ENCODE results near the gene INTS12. TPM values are rescaled to one million over a fixed set of nuclear protein-coding genes. Genes with fewer than 3 reads are reported as not detected.
"Not testable (repeated sequence)": the region's sequence is repeated elsewhere in the genome, so short reads cannot be mapped to it uniquely, and the experiment has no call there.

The INTS12 gene, protein sequence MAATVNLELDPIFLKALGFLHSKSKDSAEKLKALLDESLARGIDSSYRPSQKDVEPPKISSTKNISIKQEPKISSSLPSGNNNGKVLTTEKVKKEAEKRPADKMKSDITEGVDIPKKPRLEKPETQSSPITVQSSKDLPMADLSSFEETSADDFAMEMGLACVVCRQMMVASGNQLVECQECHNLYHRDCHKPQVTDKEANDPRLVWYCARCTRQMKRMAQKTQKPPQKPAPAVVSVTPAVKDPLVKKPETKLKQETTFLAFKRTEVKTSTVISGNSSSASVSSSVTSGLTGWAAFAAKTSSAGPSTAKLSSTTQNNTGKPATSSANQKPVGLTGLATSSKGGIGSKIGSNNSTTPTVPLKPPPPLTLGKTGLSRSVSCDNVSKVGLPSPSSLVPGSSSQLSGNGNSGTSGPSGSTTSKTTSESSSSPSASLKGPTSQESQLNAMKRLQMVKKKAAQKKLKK
- total RNA-seq (10 to 100 TPM; 16.7 to 20.2 TPM), total RNA-seq (14.8 to 20.7 reads per million in 2 donors)

DNA sequence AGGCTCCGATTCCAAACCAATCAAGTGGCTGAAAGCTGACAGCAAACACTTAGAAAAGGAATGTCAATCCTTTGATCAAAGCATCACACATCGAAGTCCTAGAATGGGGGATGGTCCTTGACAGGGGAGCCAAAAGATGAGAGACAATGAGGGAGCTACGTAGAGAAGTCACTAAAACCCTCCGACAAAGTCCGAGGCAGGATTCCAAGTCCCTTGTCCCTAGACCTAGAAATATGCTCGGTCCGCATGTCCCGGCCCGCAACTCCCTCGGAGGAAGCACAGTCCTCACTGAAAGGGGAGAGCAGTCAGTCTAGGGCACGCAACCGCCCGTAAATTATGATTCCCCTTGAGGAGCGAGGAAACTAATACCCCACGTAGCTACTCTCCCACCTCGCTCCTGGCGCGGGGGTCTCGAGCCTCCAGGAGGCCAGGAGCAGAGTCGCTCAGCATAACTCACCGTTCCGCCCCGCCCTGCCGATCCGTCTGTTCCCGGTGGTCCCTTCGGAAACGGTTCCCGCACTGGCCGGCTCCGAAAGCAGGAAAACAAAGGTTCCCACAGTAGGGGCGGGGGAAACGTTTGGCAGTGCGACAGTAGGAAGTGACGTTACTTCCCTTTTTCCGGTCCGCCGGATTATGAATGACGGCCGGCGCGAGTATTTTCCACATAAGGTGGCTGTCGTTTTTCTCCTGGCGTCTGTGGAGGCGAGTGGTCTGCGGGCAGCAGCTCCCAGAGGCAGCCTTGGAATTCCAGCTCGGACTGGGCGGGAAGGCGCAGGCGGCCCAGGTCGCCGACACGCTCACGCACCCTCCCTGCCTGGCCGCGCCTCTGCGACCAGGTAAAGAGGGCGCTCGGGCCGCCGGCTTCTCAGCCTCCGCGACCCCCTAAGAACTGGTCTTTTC lies at the start of gene INTS12, which contains the start of gene GSTCD:
TSS of gene INTS12 (minus strand) at position 509 of the 900 bp plus-strand sequence. CDS start 8,684 bp downstream, outside the sequence.
TSS of gene GSTCD (plus strand) at position 604 of the 900 bp plus-strand sequence. CDS start 8,830 bp downstream, outside the sequence.
- peak within 1 kb of the TSS; percentile 96 for H3K27ac Mint-ChIP-seq
- H3K4me3 Mint-ChIP-seq: peak within 1 kb of the TSS; percentile 99

DNA sequence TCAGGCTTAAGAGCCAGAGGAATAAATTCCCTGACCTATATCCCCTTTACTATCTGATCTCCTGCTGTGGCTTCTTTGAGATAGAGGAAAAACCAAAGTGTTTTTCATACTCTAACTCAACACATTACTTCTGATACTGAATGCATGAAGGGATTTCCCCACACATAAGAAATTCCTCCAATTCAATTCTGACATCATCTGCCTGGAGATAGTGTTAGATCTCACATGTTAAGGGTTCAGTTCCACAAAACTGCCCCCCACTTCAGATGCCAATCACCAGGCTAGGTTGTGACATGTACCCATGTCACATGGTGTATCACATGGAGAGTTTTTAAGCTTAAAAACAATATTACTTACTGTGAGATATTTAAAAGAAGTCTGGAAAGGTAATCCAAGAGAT lies 46.9 kb upstream of the INTS12 start:
- no peaks in the 10 kb centered on the region for H3K4me1 Mint-ChIP-seq
- H3K27me3 Mint-ChIP-seq: no peaks in the 10 kb centered on the region
- DNase-seq (no peak), ATAC-seq (no peak)
- peaks cover 2% of the 10 kb centered on the region for H3K36me3 Mint-ChIP-seq (ENCODE audit: low read depth)
- no peak overlapping the region for H3K27ac Mint-ChIP-seq
- no peak overlapping the region for H3K4me3 Mint-ChIP-seq
- no peaks in the 10 kb centered on the region for H3K9me3 ChIP-seq (ENCODE audit: control insufficient read depth, low read length, poor library complexity, severe bottlenecking)

More for the DNA sequence above, at the start of gene INTS12, which contains the start of gene GSTCD:
- Mint-ChIP-seq H3K4me1 (peaks cover 28% of the 10 kb centered on the region), H3K36me3 (ENCODE audit: low read depth) (peaks cover 3% of the 10 kb centered on the region), H3K27me3 (no peaks in the 10 kb centered on the region)
- ATAC-seq: peak; percentile 96
- peak; percentile 66 to 82 (median 77) for DNase-seq
- no peaks in the 10 kb centered on the region for H3K9me3 ChIP-seq (ENCODE audit: control insufficient read depth, low read length, poor library complexity, severe bottlenecking)

DNA sequence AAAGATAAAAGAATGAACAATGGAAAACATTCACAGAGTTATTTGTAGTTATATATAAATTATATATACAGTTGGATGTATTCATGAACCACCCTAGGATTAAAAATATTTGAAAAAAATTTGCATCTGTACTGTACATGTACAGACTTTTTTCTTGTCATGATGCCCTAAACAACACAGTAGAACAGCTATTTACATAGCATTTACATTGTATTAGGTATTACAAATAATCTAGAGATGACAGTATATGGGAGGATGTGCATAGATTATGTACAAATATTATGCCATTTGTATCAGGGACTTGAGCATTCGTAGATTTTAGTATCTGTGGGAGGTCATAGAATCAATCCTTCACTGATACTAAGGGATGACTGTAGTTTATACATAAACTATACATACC lies 44.9 kb upstream of the INTS12 start:
- Mint-ChIP-seq H3K27ac (no peak overlapping the region), H3K27me3 (no peaks in the 10 kb centered on the region), H3K4me3 (no peak overlapping the region), H3K36me3 (ENCODE audit: low read depth) (peaks cover 2% of the 10 kb centered on the region), H3K4me1 (no peaks in the 10 kb centered on the region)
- H3K9me3 ChIP-seq (ENCODE audit: control insufficient read depth, low read length, poor library complexity, severe bottlenecking): no peaks in the 10 kb centered on the region
- DNase-seq (no peak), ATAC-seq (no peak)

GRCh38 chr4:105751718-105752299 lies 43.3 kb upstream of the INTS12 start:
- no peaks in the 10 kb centered on the region for H3K4me1 Mint-ChIP-seq
- no peaks in the 10 kb centered on the region for H3K9me3 ChIP-seq (ENCODE audit: control insufficient read depth, low read length, poor library complexity, severe bottlenecking)
- H3K27ac Mint-ChIP-seq: no peak overlapping the region
- H3K27me3 Mint-ChIP-seq: no peaks in the 10 kb centered on the region
- no peak overlapping the region for H3K4me3 Mint-ChIP-seq
- H3K36me3 Mint-ChIP-seq (ENCODE audit: low read depth): peaks cover 2% of the 10 kb centered on the region
- ATAC-seq (no peak), DNase-seq (no peak)

GRCh38 chr4:105748222-105748621 lies 39.7 kb upstream of the INTS12 start:
- Mint-ChIP-seq H3K4me1 (no peaks in the 10 kb centered on the region), H3K27ac (no peak overlapping the region), H3K36me3 (ENCODE audit: low read depth) (no peaks in the 10 kb centered on the region), H3K27me3 (no peaks in the 10 kb centered on the region), H3K4me3 (no peak overlapping the region)
- DNase-seq (no peak), ATAC-seq (no peak)
- no peaks in the 10 kb centered on the region for H3K9me3 ChIP-seq (ENCODE audit: control insufficient read depth, low read length, poor library complexity, severe bottlenecking)

- Mint-ChIP-seq H3K27me3 (no peaks in the 10 kb centered on the region), H3K4me1 (no peaks in the 10 kb centered on the region), H3K27ac (no peak overlapping the region), H3K4me3 (no peak overlapping the region), H3K36me3 (ENCODE audit: low read depth) (no peaks in the 10 kb centered on the region)
- ATAC-seq (no peak), DNase-seq (no peak)
- H3K9me3 ChIP-seq (ENCODE audit: control insufficient read depth, low read length, poor library complexity, severe bottlenecking): no peaks in the 10 kb centered on the region
Measured at GRCh38 chr4:105741548-105741947, 33.1 kb upstream of the INTS12 start.

GRCh38 chr4:105735217-105735616 lies 26.7 kb upstream of the INTS12 start:
- not testable (repeated sequence) for DNase-seq; H3K27ac Mint-ChIP-seq; H3K27me3 Mint-ChIP-seq; H3K4me1 Mint-ChIP-seq; ATAC-seq; H3K4me3 Mint-ChIP-seq; H3K36me3 Mint-ChIP-seq (ENCODE audit: low read depth); H3K9me3 ChIP-seq (ENCODE audit: control insufficient read depth, low read length, poor library complexity, severe bottlenecking)

GRCh38 chr4:105729895-105730294 lies 21.4 kb upstream of the INTS12 start:
- not testable (repeated sequence) for H3K27me3 Mint-ChIP-seq; H3K27ac Mint-ChIP-seq; H3K4me1 Mint-ChIP-seq; H3K4me3 Mint-ChIP-seq; DNase-seq; H3K36me3 Mint-ChIP-seq (ENCODE audit: low read depth); ATAC-seq; H3K9me3 ChIP-seq (ENCODE audit: control insufficient read depth, low read length, poor library complexity, severe bottlenecking)

GRCh38 chr4:105725623-105726022 lies 17.1 kb upstream of the INTS12 start:
- H3K9me3 ChIP-seq (ENCODE audit: control insufficient read depth, low read length, poor library complexity, severe bottlenecking): no peaks in the 10 kb centered on the region
- DNase-seq: no peak
- peaks cover 2% of the 10 kb centered on the region for H3K4me1 Mint-ChIP-seq
- ATAC-seq: no peak
- no peak overlapping the region for H3K4me3 Mint-ChIP-seq
- H3K27ac Mint-ChIP-seq: no peak overlapping the region
- no peaks in the 10 kb centered on the region for H3K36me3 Mint-ChIP-seq (ENCODE audit: low read depth)
- no peaks in the 10 kb centered on the region for H3K27me3 Mint-ChIP-seq

- H3K27me3 Mint-ChIP-seq: no peaks in the 10 kb centered on the region
- H3K36me3 Mint-ChIP-seq (ENCODE audit: low read depth): no peaks in the 10 kb centered on the region
- no peak for ATAC-seq
- H3K4me3 Mint-ChIP-seq: no peak overlapping the region
- H3K27ac Mint-ChIP-seq: no peak overlapping the region
- no peaks in the 10 kb centered on the region for H3K9me3 ChIP-seq (ENCODE audit: control insufficient read depth, low read length, poor library complexity, severe bottlenecking)
- DNase-seq: no peak
- H3K4me1 Mint-ChIP-seq: peaks cover 2% of the 10 kb centered on the region
Measured at GRCh38 chr4:105719204-105719603, 10.7 kb upstream of the INTS12 start.

DNA sequence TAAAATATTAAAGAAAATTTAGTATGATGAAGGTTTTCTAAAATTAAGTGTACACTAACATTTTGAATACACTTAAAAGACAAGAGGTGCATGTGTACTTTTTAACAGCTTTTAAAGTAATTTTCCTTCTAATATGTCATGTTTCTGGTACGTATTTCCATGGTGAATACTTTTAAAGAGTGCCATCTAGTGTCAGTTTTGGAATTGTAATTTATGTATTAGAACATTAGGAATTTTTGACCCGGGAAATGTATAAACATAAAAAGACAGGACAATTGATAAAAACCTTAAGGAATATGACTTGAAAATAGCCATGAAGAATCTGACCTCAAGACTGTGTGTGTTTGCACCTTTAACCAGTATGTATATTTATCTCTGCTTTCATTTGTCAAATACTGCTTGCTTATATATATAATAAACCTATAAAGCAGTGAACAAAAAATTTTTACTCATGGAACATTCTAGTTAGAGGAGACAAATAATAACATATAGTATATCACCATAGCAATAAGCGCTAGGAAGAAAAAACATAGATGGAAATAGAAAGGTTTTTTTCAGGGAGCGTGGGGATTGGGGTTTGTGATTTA lies 7.3 kb upstream of the INTS12 start:
- Mint-ChIP-seq H3K27ac (no peak overlapping the region), H3K4me1 (peaks cover 6% of the 10 kb centered on the region), H3K4me3 (no peak overlapping the region), H3K36me3 (ENCODE audit: low read depth) (no peaks in the 10 kb centered on the region), H3K27me3 (no peaks in the 10 kb centered on the region)
- no peaks in the 10 kb centered on the region for H3K9me3 ChIP-seq (ENCODE audit: control insufficient read depth, low read length, poor library complexity, severe bottlenecking)
- ATAC-seq: no peak
- no peak for DNase-seq

DNA sequence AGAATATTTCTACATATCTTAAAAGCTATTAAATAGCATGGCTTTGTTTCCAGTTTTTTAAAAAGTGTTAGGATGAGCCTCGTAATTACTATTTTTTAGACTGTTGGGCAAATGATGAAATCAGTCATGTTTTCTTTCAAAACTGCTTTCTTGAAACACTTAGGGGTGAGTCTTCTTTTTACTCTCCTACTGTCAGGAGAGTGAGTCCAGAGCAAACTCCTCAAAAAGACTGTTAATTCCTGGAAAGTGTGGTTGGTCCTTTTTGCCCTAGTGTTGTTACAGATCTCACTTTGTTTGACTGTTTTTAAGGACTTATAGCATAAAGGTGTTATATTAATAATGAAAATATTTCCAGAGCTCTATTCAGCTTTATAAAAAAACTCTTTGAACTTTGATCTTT lies 6.4 kb upstream of the INTS12 start:
- H3K9me3 ChIP-seq (ENCODE audit: control insufficient read depth, low read length, poor library complexity, severe bottlenecking): no peaks in the 10 kb centered on the region
- Mint-ChIP-seq H3K4me1 (peaks cover 6% of the 10 kb centered on the region), H3K27ac (no peak overlapping the region), H3K27me3 (no peaks in the 10 kb centered on the region), H3K4me3 (no peak overlapping the region), H3K36me3 (ENCODE audit: low read depth) (no peaks in the 10 kb centered on the region)
- ATAC-seq (no peak), DNase-seq (no peak)

Data from T-helper 17 cell (primary cell).